IMR-90 (cell line): ENCODE measurements around the gene SLC6A3. TPM values are rescaled to one million over a fixed set of nuclear protein-coding genes. Genes with fewer than 3 reads are reported as not detected.

ENCODE experiments used
- ATAC-seq: fragments of 200-7000 bp; cut with Tn5 transposase; 2 replicates; pipeline ENCODE4 v1.9.1; 2020; ENCODE audit warnings: low read depth, mild to moderate bottlenecking, moderate library complexity
- BruUV-seq: library from RNA; stranded (reverse); fragments of 400-500 nt; replicated peaks from 2 replicates; lab custom pipeline; 2021; lab: Mats Ljungman, UMichigan
- CTCF ChIA-PET: fragments of 300-600 bp; formaldehyde crosslinking; extraction: SDS; loops from one replicate; lab custom pipeline; 2021; ENCODE audit warnings: antibody characterized with exemption; lab: Yijun Ruan, JAX
- POLR2A ChIA-PET: fragments of 300-600 bp; sonication (Branson Sonifier 250); formaldehyde crosslinking; loops from one replicate; lab custom pipeline; 2022; ENCODE audit warnings: antibody characterized with exemption; ENCODE audit not compliant: unreplicated experiment; lab: Charles Lee
- DNase-seq: peaks from one replicate; pipeline ENCODE4 v3.0.0; 2013
- H2AFZ ChIP-seq: replicated peaks from 2 replicates; pipeline ENCODE3; 2013; ENCODE audit warnings: low read length, mild to moderate bottlenecking; ENCODE audit not compliant: poor library complexity
- H2AK5ac ChIP-seq: 2 replicates; pipeline ENCODE4 v1.6.1; 2013; ENCODE audit warnings: low read depth, low read length, inconsistent platforms
- H2AK9ac ChIP-seq: replicated peaks from 2 replicates; pipeline ENCODE3; 2013; ENCODE audit warnings: mild to moderate bottlenecking, low read depth, low read length, moderate library complexity; ENCODE audit not compliant: poor library complexity
- H2BK120ac ChIP-seq: 2 replicates; pipeline ENCODE4 v1.6.1; 2013; ENCODE audit warnings: low read depth, low read length, inconsistent platforms
- H2BK15ac ChIP-seq: 3 replicates; pipeline ENCODE4 v1.6.1; 2013; ENCODE audit warnings: low read depth, low read length, inconsistent platforms
- H2BK20ac ChIP-seq: 2 replicates; pipeline ENCODE4 v1.6.1; 2013; ENCODE audit warnings: low read depth, mild to moderate bottlenecking, inconsistent platforms, low read length, moderate library complexity
- H2BK5ac ChIP-seq: 2 replicates; pipeline ENCODE4 v1.6.1; 2013; ENCODE audit warnings: mild to moderate bottlenecking, low read depth, low read length, inconsistent platforms; ENCODE audit not compliant: poor library complexity, severe bottlenecking
- H3K14ac ChIP-seq: replicated peaks from 2 replicates; pipeline ENCODE4 v1.6.1; 2013; ENCODE audit warnings: low read depth, low read length, inconsistent platforms
- H3K18ac ChIP-seq: 2 replicates; pipeline ENCODE4 v1.6.1; 2013; ENCODE audit warnings: low read depth, low read length, control low read depth
- H3K23ac ChIP-seq: 2 replicates; pipeline ENCODE4 v1.6.1; 2013; ENCODE audit warnings: low read depth, low read length, inconsistent platforms
- H3K27ac ChIP-seq: 2 replicates; pipeline ENCODE4 v1.5.1; 2013; ENCODE audit warnings: mild to moderate bottlenecking, control low read depth, low read length; ENCODE audit not compliant: insufficient read depth
- H3K27me3 ChIP-seq: 2 replicates; pipeline ENCODE4 v1.6.1; 2013; ENCODE audit warnings: low read length; ENCODE audit not compliant: control insufficient read depth, insufficient read depth
- H3K36me3 ChIP-seq: 2 replicates; pipeline ENCODE4 v1.6.1; 2013; ENCODE audit warnings: low read length, mixed read lengths; ENCODE audit not compliant: control insufficient read depth, insufficient read depth
- H3K4ac ChIP-seq: 2 replicates; pipeline ENCODE4 v1.6.1; 2013; ENCODE audit warnings: low read depth, low read length, inconsistent platforms
- H3K4me1 ChIP-seq: 2 replicates; pipeline ENCODE4 v1.6.1; 2013; ENCODE audit warnings: low read length, mixed read lengths; ENCODE audit not compliant: control insufficient read depth, insufficient read depth
- H3K4me2 ChIP-seq: 2 replicates; pipeline ENCODE4 v1.6.1; 2013; ENCODE audit warnings: low read depth, mild to moderate bottlenecking, control low read depth, low read length, moderate library complexity
- H3K4me3 ChIP-seq: 2 replicates; pipeline ENCODE4 v1.5.1; 2013; ENCODE audit warnings: low read depth, mild to moderate bottlenecking, control low read depth, low read length, moderate library complexity; ENCODE audit not compliant: insufficient read depth
- H3K56ac ChIP-seq: 2 replicates; pipeline ENCODE4 v1.6.1; 2013; ENCODE audit warnings: low read length, inconsistent platforms; ENCODE audit not compliant: insufficient read depth; ENCODE audit errors: extremely low read depth
- H3K79me1 ChIP-seq, 2 experiments: 2 replicates each; pipeline ENCODE4 v1.6.1; 2013; ENCODE audit warnings: low read length in 2 of 2, inconsistent platforms in 1 of 2, low read depth in 1 of 2
- H3K9ac ChIP-seq: 2 replicates; pipeline ENCODE4 v1.6.1; 2013; ENCODE audit warnings: low read depth, low read length, control low read depth
- H3K9me1 ChIP-seq: 2 replicates; pipeline ENCODE4 v1.6.1; 2013; ENCODE audit warnings: low read length, inconsistent platforms; ENCODE audit not compliant: insufficient read depth
- H3K9me3 ChIP-seq: 2 replicates; pipeline ENCODE4 v1.6.1; 2013; ENCODE audit warnings: low read length; ENCODE audit not compliant: control insufficient read depth, insufficient read depth
- H4K20me1 ChIP-seq: 2 replicates; pipeline ENCODE4 v1.6.1; 2013; ENCODE audit warnings: low read length, inconsistent platforms; ENCODE audit not compliant: insufficient read depth
- H4K5ac ChIP-seq: 2 replicates; pipeline ENCODE4 v1.6.1; 2013; ENCODE audit warnings: mild to moderate bottlenecking, low read depth, low read length, control low read depth
- H4K8ac ChIP-seq, 2 experiments: 2 replicates each; pipeline ENCODE4 v1.6.1; 2013; ENCODE audit warnings: low read depth in 2 of 2, low read length in 2 of 2, control low read depth in 1 of 2, inconsistent platforms in 1 of 2
- H4K91ac ChIP-seq: 2 replicates; pipeline ENCODE4 v1.6.1; 2013; ENCODE audit warnings: low read depth, low read length, inconsistent platforms; ENCODE audit not compliant: insufficient read depth
- BHLHE40 ChIP-seq: fragments of 150-350 bp; IDR thresholded peaks from 2 replicates; pipeline ENCODE4 v1.6.1; 2016; ENCODE audit warnings: mild to moderate bottlenecking, low read depth, low read length
- CEBPB ChIP-seq: IDR thresholded peaks from 2 replicates; pipeline ENCODE4 v1.6.1; 2012; ENCODE audit warnings: low read depth, low read length, improper control_type of control experiment
- CHD1 ChIP-seq: IDR thresholded peaks from 2 replicates; pipeline ENCODE4 v1.6.1; 2012; ENCODE audit warnings: low read depth, low read length, improper control_type of control experiment
- CTCF ChIP-seq: conservative IDR thresholded peaks from 2 replicates; pipeline ENCODE4 v1.5.1; 2012; ENCODE audit warnings: mild to moderate bottlenecking, low read depth, low read length, improper control_type of control experiment
- ELK1 ChIP-seq: fragments of 150-350 bp; IDR thresholded peaks from 2 replicates; pipeline ENCODE4 v1.6.1; 2016; ENCODE audit warnings: low read depth, mild to moderate bottlenecking, low read length, moderate library complexity, borderline replicate concordance
- FOS ChIP-seq: fragments of 150-350 bp; IDR thresholded peaks from 2 replicates; pipeline ENCODE4 v1.6.1; 2016; ENCODE audit warnings: low read depth, low read length
- MAFK ChIP-seq: IDR thresholded peaks from 2 replicates; pipeline ENCODE4 v1.6.1; 2012; ENCODE audit warnings: low read depth, low read length, improper control_type of control experiment
- NFE2L2 ChIP-seq: fragments of 150-350 bp; IDR thresholded peaks from 2 replicates; pipeline ENCODE4 v1.6.1; 2016; ENCODE audit warnings: low read depth, mild to moderate bottlenecking, low read length
- POLR2A ChIP-seq: IDR thresholded peaks from 2 replicates; pipeline ENCODE4 v1.6.1; 2012; ENCODE audit warnings: mild to moderate bottlenecking, low read depth, low read length
- RAD21 ChIP-seq: IDR thresholded peaks from 2 replicates; pipeline ENCODE4 v1.6.1; 2012; ENCODE audit warnings: low read length, improper control_type of control experiment
- RCOR1 ChIP-seq: IDR thresholded peaks from 2 replicates; pipeline ENCODE4 v1.6.1; 2012; ENCODE audit warnings: mild to moderate bottlenecking, low read length, improper control_type of control experiment; ENCODE audit not compliant: insufficient replicate concordance
- RFX5 ChIP-seq: IDR thresholded peaks from 2 replicates; pipeline ENCODE4 v1.8.0; 2012; ENCODE audit warnings: low read depth, mild to moderate bottlenecking, low read length, moderate library complexity
- SMC3 ChIP-seq: fragments of 150-350 bp; IDR thresholded peaks from 2 replicates; pipeline ENCODE4 v1.6.1; 2016; ENCODE audit warnings: low read depth, mild to moderate bottlenecking, antibody characterized with exemption, low read length, moderate library complexity
- USF2 ChIP-seq: fragments of 150-350 bp; IDR thresholded peaks from 2 replicates; pipeline ENCODE4 v1.6.1; 2017; ENCODE audit warnings: mild to moderate bottlenecking, antibody characterized with exemption, low read length, low read depth
- WGBS, 2 experiments: methylation state at CpG; one replicate each; pipeline versions ENCODE4 v1.1.5 to v1.1.7; 2013; ENCODE audit warnings: missing lambda C conversion rate in 2 of 2; ENCODE audit not compliant: insufficient read length in 1 of 2; ENCODE audit errors: extremely low coverage in 2 of 2; 5-methylcytosine and 5-hydroxymethylcytosine counted together
- dilution Hi-C: fragments of 300-500 bp; cut with HindIII; formaldehyde crosslinking; loops from one replicate; pipeline ENCODE4 v1.14.3; 2018; ENCODE audit warnings: low sequenced_read_pairs; ENCODE audit not compliant: unreplicated experiment
- in situ Hi-C: fragments of 300-500 bp; cut with MboI; formaldehyde crosslinking; loops from 3 replicates; pipeline ENCODE4 v1.14.3; 2019; ENCODE audit warnings: low sequenced_read_pairs, inconsistent platforms, mixed read lengths
- intact Hi-C: fragments of 100-400 bp; cut with micrococcal nuclease; formaldehyde crosslinking; loops from 2 replicates; pipeline ENCODE4 v1.10.0; 2022
- polyA plus RNA-seq, 3 experiments: library from polyadenylated mRNA; depleted of rRNA; stranded (reverse); fragments of >200 nt; gene quantifications; 2 replicates each; pipeline ENCODE4 v1.2.3, GENCODE V29; 2012; ENCODE audit warnings: low replicate concordance in 1 of 3
- total RNA-seq: library from RNA; depleted of rRNA; stranded (reverse); fragments of >200 nt; gene quantifications from 2 replicates; pipeline ENCODE4 v1.2.3, GENCODE V29; 2012

SLC6A3 gene
- total and polyA plus RNA-seq, 2 of the 4 experiments (the other 2 are of a cell fraction) = not detected

- no peak overlapping the region for H3K14ac ChIP-seq
- no peak overlapping the region for H2AFZ ChIP-seq
- ChIA-PET CTCF (no interaction called here), POLR2A (no interaction called here)
- H3K27me3 ChIP-seq = peaks cover 52% of the 10 kb centered on the region
- H2BK15ac ChIP-seq = no peak overlapping the region
- no peaks in the 10 kb centered on the region for H3K9me3 ChIP-seq
- H3K4me3 ChIP-seq = no peak overlapping the region
- no peak overlapping the region for H3K4me2 ChIP-seq
- no peak overlapping the region for H2BK5ac ChIP-seq
- H3K79me1 ChIP-seq = no peaks in the 10 kb centered on the region
- TF ChIP-seq NFE2L2 = no peak
- TF ChIP-seq ELK1 = no peak
- no peak for TF ChIP-seq RCOR1
- TF ChIP-seq USF2 = no peak
- no peak for TF ChIP-seq RAD21
- TF ChIP-seq SMC3 = no peak
- no peak for TF ChIP-seq BHLHE40
- TF ChIP-seq RFX5 = no peak
- TF ChIP-seq MAFK = no peak
- no peak for TF ChIP-seq FOS
- no peak for TF ChIP-seq CEBPB
- TF ChIP-seq POLR2A = no peak
- no peak for TF ChIP-seq CHD1
- no peak for TF ChIP-seq CTCF
- H3K9me1 ChIP-seq = no peaks in the 10 kb centered on the region
- 88% methylated on average over 4 of the region's 11 CpGs; no CpG with 5 or more reads in 1 of the 2 experiments for WGBS, 2 experiments
- no peak overlapping the region for H3K4ac ChIP-seq
- ATAC-seq = no peak
- H4K5ac ChIP-seq = no peak overlapping the region
- no peak overlapping the region for H3K23ac ChIP-seq
- no peak overlapping the region for H3K56ac ChIP-seq
- intact Hi-C loops (no loop called here), dilution Hi-C loops (no loop called here), in situ Hi-C loops (loop anchor here (25.0 kb wide), 1 partner anchor 278 kb away; no protein-coding TSS in a partner anchor)
- H2BK20ac ChIP-seq = no peak overlapping the region
- DNase-seq = no peak
- no peaks in the 10 kb centered on the region for H3K4me1 ChIP-seq
- no peak overlapping the region for H2AK5ac ChIP-seq
- BruUV-seq = no TSS peak
- no peak overlapping the region for H2BK120ac ChIP-seq
- H4K8ac ChIP-seq = no peak overlapping the region
- H3K18ac ChIP-seq = no peak overlapping the region
- H4K91ac ChIP-seq = no peak overlapping the region
- no peaks in the 10 kb centered on the region for H3K36me3 ChIP-seq
- no peaks in the 10 kb centered on the region for H4K20me1 ChIP-seq
- no peak overlapping the region for H3K9ac ChIP-seq
- H3K27ac ChIP-seq = no peak overlapping the region
- H2AK9ac ChIP-seq = no peak overlapping the region
Observed at GRCh38 chr5:1359713-1360112, 85.5 kb downstream of the SLC6A3 start.
